SK-N-SH (cell line): ENCODE results near the gene MTHFS. TPM values are rescaled to one million over a fixed set of nuclear protein-coding genes. Genes with fewer than 3 reads are reported as not detected.

Experiments used
- CTCF ChIA-PET: fragments of 300-600, 350-600 bp; formaldehyde crosslinking; extraction: SDS; loops from one replicate; lab custom pipeline; 2021; lab: Yijun Ruan, JAX
- POLR2A ChIA-PET: fragments of 350-600 bp; sonication (Branson Sonifier 250); formaldehyde crosslinking; extraction: SDS; loops from one replicate; lab custom pipeline; 2020; ENCODE audit warnings: antibody characterized with exemption, inconsistent platforms; lab: Yijun Ruan, JAX
- DNase-seq: peaks from one replicate; pipeline ENCODE4 v3.0.0; 2012
- H2AFZ ChIP-seq: fragments of 200-600 bp; sonication (generic); 2 replicates; pipeline ENCODE4 v1.8.1; 2016; ENCODE audit warnings: antibody characterized with exemption, mild to moderate bottlenecking, low read depth
- H3F3A ChIP-seq: fragments of 200-600 bp; sonication (generic); replicated peaks from 2 replicates; pipeline ENCODE3; 2016; ENCODE audit warnings: antibody characterized with exemption, mild to moderate bottlenecking; ENCODE audit not compliant: insufficient read depth
- H3K27ac ChIP-seq, 2 experiments: fragments of 200-500 bp in 1 of 2; fragments of 200-600 bp in 1 of 2; sonication (Bioruptor generic) in 1 of 2; sonication (generic), shearing (Covaris generic) in 1 of 2; 2 replicates each; pipeline versions ENCODE4 v1.5.1 to v1.6.1; 2014 to 2016; ENCODE audit warnings: low read depth in 2 of 2, inconsistent platforms in 1 of 2, low read length in 1 of 2, mild to moderate bottlenecking in 1 of 2, mixed read lengths in 1 of 2
- H3K27me3 ChIP-seq: fragments of 200-600 bp; sonication (generic), shearing (Covaris generic); 2 replicates; pipeline ENCODE4 v1.6.1; 2016; ENCODE audit warnings: mixed run types; ENCODE audit not compliant: insufficient read depth
- H3K36me3 ChIP-seq, 2 experiments: fragments of 200-500 bp in 1 of 2; fragments of 200-600 bp in 1 of 2; sonication (Bioruptor generic) in 1 of 2; sonication (generic) in 1 of 2; replicated peaks in 1 of 2; 2 replicates each; pipeline versions ENCODE3 to v1.5.1; 2014 to 2016; ENCODE audit warnings: low read length in 1 of 2, mild to moderate bottlenecking in 1 of 2; ENCODE audit not compliant: insufficient read depth in 2 of 2, control insufficient read depth in 1 of 2
- H3K4me1 ChIP-seq, 2 experiments: fragments of 200-500 bp in 1 of 2; fragments of 200-600 bp in 1 of 2; sonication (Bioruptor generic) in 1 of 2; sonication (generic), shearing (Covaris generic) in 1 of 2; 2 replicates each; pipeline versions ENCODE4 v1.5.1 to v1.6.1; 2014 to 2016; ENCODE audit warnings: low read depth in 1 of 2, low read length in 1 of 2, mixed run types in 1 of 2; ENCODE audit not compliant: insufficient read depth in 2 of 2, control insufficient read depth in 1 of 2
- H3K4me2 ChIP-seq: fragments of 200-600 bp; sonication (generic), shearing (Covaris generic); 2 replicates; pipeline ENCODE4 v1.6.1; 2017; ENCODE audit warnings: mixed run types
- H3K4me3 ChIP-seq, 2 experiments: fragments of 200-500 bp in 1 of 2; fragments of 200-600 bp in 1 of 2; sonication (Bioruptor generic) in 1 of 2; sonication (generic), shearing (Covaris generic) in 1 of 2; 2 replicates each; pipeline versions ENCODE4 v1.5.1 to v1.8.1; 2014 to 2016; ENCODE audit warnings: low read depth in 2 of 2, inconsistent platforms in 1 of 2, low read length in 1 of 2, mild to moderate bottlenecking in 1 of 2, mixed read lengths in 1 of 2, moderate library complexity in 1 of 2
- H3K79me2 ChIP-seq: fragments of 200-600 bp; sonication (generic); 2 replicates; pipeline ENCODE4 v1.8.1; 2017; ENCODE audit warnings: mild to moderate bottlenecking; ENCODE audit not compliant: insufficient read depth
- H3K9ac ChIP-seq: fragments of 200-600 bp; sonication (generic); 2 replicates; pipeline ENCODE4 v1.6.1; 2017; ENCODE audit warnings: mixed run types
- H3K9me2 ChIP-seq: fragments of 200-600 bp; sonication (generic); 2 replicates; pipeline ENCODE4 v1.6.1; 2017; ENCODE audit warnings: mixed run types
- H3K9me3 ChIP-seq: fragments of 200-600 bp; sonication (generic); 2 replicates; pipeline ENCODE4 v1.6.1; 2017; ENCODE audit warnings: mixed run types, mild to moderate bottlenecking, moderate library complexity
- H4K20me1 ChIP-seq: fragments of 200-600 bp; sonication (generic); 2 replicates; pipeline ENCODE4 v1.6.1; 2017; ENCODE audit warnings: mild to moderate bottlenecking, mixed run types; ENCODE audit not compliant: insufficient read depth
- CHD2 ChIP-seq: fragments of 150-350 bp; IDR thresholded peaks from 2 replicates; pipeline ENCODE4 v1.6.1; 2018; ENCODE audit warnings: low read length; ENCODE audit not compliant: partially characterized antibody
- EZH2phosphoT487 ChIP-seq: fragments of 200-600 bp; sonication (generic); IDR thresholded peaks from 2 replicates; pipeline ENCODE4 v1.6.1; 2017; ENCODE audit warnings: low read depth, mixed run types, mild to moderate bottlenecking, antibody characterized with exemption, moderate library complexity, borderline replicate concordance
- FOXJ3 ChIP-seq: sonication (generic); formaldehyde crosslinking; IDR thresholded peaks from 2 replicates; pipeline ENCODE4 v1.5.1; 2020; ENCODE audit warnings: mild to moderate bottlenecking, missing genetic modification reagents
- FOXM1 ChIP-seq: IDR thresholded peaks from 2 replicates; pipeline ENCODE4 v1.4.0; 2012; ENCODE audit warnings: low read depth, mild to moderate bottlenecking
- NRF1 ChIP-seq: IDR thresholded peaks from 2 replicates; pipeline ENCODE4 v1.6.1; 2012; ENCODE audit warnings: low read depth, mild to moderate bottlenecking, low read length
- RAD21 ChIP-seq: IDR thresholded peaks from 2 replicates; pipeline ENCODE4 v1.6.1; 2012; ENCODE audit warnings: mild to moderate bottlenecking, low read length
- RXRA ChIP-seq: IDR thresholded peaks from 2 replicates; pipeline ENCODE4 v1.4.0; 2012; ENCODE audit warnings: low read depth, mild to moderate bottlenecking, borderline replicate concordance
- TAF1 ChIP-seq: IDR thresholded peaks from 2 replicates; pipeline ENCODE4 v1.6.1; 2012; ENCODE audit warnings: low read depth, mild to moderate bottlenecking, low read length, moderate library complexity, borderline replicate concordance
- TEAD4 ChIP-seq: IDR thresholded peaks from 2 replicates; pipeline ENCODE4 v1.4.0; 2012; ENCODE audit warnings: mild to moderate bottlenecking, borderline replicate concordance; ENCODE audit not compliant: insufficient read depth
- WGBS: methylation state at CpG from one replicate; pipeline ENCODE4 v1.1.6; 2017; ENCODE audit warnings: low lambda C conversion rate; 5-methylcytosine and 5-hydroxymethylcytosine counted together
- polyA plus RNA-seq, 3 experiments: library from polyadenylated mRNA; depleted of rRNA; stranded (reverse); fragments of >200 nt; gene quantifications; 2 replicates each; pipeline ENCODE4 v1.2.3, GENCODE V29; 2012
- TF ChIP-seq, protein P1 (sequence below): IDR thresholded peaks from 2 replicates; pipeline ENCODE4 v1.4.0; 2012; ENCODE audit warnings: low read depth
- TF ChIP-seq, protein P2 (sequence below): IDR thresholded peaks from 2 replicates; pipeline ENCODE4; 2012
- TF ChIP-seq, protein P3 (sequence below): IDR thresholded peaks from 2 replicates; pipeline ENCODE4 v1.4.0; 2012; ENCODE audit warnings: low read depth, borderline replicate concordance

Gene MTHFS
- polyA plus RNA-seq, 1 of the 3 experiments (the other 2 are of a cell fraction), result 21.9 TPM

DNA sequence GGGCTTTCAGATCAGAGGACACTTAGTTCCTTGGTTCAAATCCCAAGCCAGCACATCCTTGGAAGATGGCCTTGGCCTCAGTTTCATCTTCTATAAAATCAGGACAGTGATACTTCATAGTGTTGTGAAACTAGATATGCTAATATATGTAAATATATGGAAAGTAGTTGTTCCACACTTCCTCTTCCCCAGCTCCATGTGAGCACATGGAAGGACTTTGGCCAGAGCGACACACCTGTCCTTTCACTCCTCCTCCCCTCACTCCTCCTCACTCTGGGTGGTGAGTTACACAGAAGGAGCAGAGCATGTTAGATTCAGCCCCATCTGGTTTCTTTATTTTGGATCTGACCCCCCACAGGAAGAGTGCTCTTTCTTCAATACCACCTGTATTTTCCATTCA, 65.2 kb downstream of the MTHFS start:
- Histone ChIP-seq H3F3A (no peaks in the 10 kb centered on the region), H3K9ac (no peak overlapping the region), H2AFZ (no peak overlapping the region), H3K9me2 (no peaks in the 10 kb centered on the region), H3K4me3 (no peak overlapping the region), H3K27ac (no peak overlapping the region), H3K4me2 (no peak overlapping the region), H4K20me1 (no peaks in the 10 kb centered on the region), H3K9me3 (no peaks in the 10 kb centered on the region), H3K36me3 (peaks cover 0 to 6% of the 10 kb centered on the region in 2 experiments), H3K4me1 (no peaks in the 10 kb centered on the region), H3K79me2 (no peaks in the 10 kb centered on the region), H3K27me3 (no peaks in the 10 kb centered on the region)
- POLR2A ChIA-PET, result no interaction called here
- DNase-seq, result no peak
- no peak for TF ChIP-seq NRF1
- TF ChIP-seq, protein P1, sequence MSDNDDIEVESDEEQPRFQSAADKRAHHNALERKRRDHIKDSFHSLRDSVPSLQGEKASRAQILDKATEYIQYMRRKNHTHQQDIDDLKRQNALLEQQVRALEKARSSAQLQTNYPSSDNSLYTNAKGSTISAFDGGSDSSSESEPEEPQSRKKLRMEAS, result no peak
- no peak for TF ChIP-seq RXRA
- TF ChIP-seq RAD21, result no peak
- no peak for TF ChIP-seq CHD2
- TF ChIP-seq TAF1, result no peak
- TF ChIP-seq FOXM1, result no peak
- TF ChIP-seq, protein P2, sequence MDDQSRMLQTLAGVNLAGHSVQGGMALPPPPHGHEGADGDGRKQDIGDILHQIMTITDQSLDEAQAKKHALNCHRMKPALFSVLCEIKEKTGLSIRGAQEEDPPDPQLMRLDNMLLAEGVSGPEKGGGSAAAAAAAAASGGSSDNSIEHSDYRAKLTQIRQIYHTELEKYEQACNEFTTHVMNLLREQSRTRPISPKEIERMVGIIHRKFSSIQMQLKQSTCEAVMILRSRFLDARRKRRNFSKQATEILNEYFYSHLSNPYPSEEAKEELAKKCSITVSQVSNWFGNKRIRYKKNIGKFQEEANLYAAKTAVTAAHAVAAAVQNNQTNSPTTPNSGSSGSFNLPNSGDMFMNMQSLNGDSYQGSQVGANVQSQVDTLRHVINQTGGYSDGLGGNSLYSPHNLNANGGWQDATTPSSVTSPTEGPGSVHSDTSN, result no peak
- TF ChIP-seq, protein P3, sequence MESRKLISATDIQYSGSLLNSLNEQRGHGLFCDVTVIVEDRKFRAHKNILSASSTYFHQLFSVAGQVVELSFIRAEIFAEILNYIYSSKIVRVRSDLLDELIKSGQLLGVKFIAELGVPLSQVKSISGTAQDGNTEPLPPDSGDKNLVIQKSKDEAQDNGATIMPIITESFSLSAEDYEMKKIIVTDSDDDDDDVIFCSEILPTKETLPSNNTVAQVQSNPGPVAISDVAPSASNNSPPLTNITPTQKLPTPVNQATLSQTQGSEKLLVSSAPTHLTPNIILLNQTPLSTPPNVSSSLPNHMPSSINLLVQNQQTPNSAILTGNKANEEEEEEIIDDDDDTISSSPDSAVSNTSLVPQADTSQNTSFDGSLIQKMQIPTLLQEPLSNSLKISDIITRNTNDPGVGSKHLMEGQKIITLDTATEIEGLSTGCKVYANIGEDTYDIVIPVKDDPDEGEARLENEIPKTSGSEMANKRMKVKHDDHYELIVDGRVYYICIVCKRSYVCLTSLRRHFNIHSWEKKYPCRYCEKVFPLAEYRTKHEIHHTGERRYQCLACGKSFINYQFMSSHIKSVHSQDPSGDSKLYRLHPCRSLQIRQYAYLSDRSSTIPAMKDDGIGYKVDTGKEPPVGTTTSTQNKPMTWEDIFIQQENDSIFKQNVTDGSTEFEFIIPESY, result no peak
- no peak for TF ChIP-seq TEAD4
- no peak for TF ChIP-seq EZH2phosphoT487
- no peak for TF ChIP-seq FOXJ3
- 100% methylated on average over 1 of the region's 1 CpG for WGBS
- CTCF ChIA-PET, result interaction anchor here (1.1 to 2.8 kb wide), 3 partner anchors 19 to 450 kb away, joined by 3 to 11 read pairs (median 4); no protein-coding TSS in a partner anchor

DNA sequence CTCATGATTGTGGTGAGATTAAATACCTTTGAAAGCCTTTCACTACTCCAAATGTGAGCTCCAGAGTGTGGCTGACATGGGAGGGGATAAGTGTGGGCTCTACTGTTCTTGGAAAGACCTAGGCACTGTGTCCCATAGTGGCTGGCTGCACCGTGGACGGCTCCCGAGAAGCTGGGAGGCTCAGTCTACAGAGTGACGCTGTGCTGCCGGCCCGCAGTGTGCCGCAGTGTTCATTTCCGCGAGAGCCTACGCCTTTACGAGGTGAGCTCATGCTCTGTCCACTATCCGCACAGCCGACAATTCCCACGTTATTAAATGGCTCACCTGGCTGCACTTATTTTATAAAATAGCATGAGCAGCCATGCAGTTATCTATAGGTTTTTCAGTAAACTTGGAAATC, 66.9 kb downstream of the MTHFS start:
- ChIA-PET POLR2A (no interaction called here), CTCF (interaction anchor here (1.7 kb wide), 1 partner anchor 20 kb away, joined by 7 read pairs; no protein-coding TSS in a partner anchor)
- Histone ChIP-seq H2AFZ (no peak overlapping the region), H3F3A (no peaks in the 10 kb centered on the region), H3K4me1 (no peaks in the 10 kb centered on the region), H3K4me2 (no peak overlapping the region), H3K4me3 (no peak overlapping the region), H3K9me2 (no peaks in the 10 kb centered on the region), H3K36me3 (peaks cover 0 to 6% of the 10 kb centered on the region in 2 experiments), H3K27me3 (no peaks in the 10 kb centered on the region), H3K79me2 (no peaks in the 10 kb centered on the region), H4K20me1 (no peaks in the 10 kb centered on the region), H3K9me3 (no peaks in the 10 kb centered on the region), H3K9ac (no peak overlapping the region), H3K27ac (no peak overlapping the region)
- no peak for DNase-seq
- TF ChIP-seq, protein P2, result no peak
- 91% methylated on average over 14 of the region's 14 CpGs for whole genome bisulfite sequencing
